CD4-positive, alpha-beta T cell treated with Interleukin-2 at 100 ng/mL for 4 hours (primary cell): ENCODE results near the gene SLC6A4.
"Not testable (repeated sequence)": the region's sequence is repeated elsewhere in the genome, so short reads cannot be mapped to it uniquely, and the experiment has no call there.

Experiments used
- DNase-seq: peaks from one replicate; pipeline ENCODE4 v3.0.0-alpha.2; 2020; ENCODE audit warnings: low spot score

SLC6A4 gene

GRCh38 chr17:30172560-30172959 is 62.9 kb downstream of the SLC6A4 start:
- no peak for DNase-seq

- DNase-seq: no peak
Observed at GRCh38 chr17:30170415-30170987, 65.0 kb downstream of the SLC6A4 start.

- DNase-seq: no peak
Observed at GRCh38 chr17:30165960-30166359, 69.5 kb downstream of the SLC6A4 start.

GRCh38 chr17:30165147-30165546 is 70.3 kb downstream of the SLC6A4 start:
- DNase-seq: no peak

GRCh38 chr17:30164531-30164930 is 71.0 kb downstream of the SLC6A4 start:
- DNase-seq: no peak

GRCh38 chr17:30161601-30162000 is 73.9 kb downstream of the SLC6A4 start:
- no peak for DNase-seq

- no peak for DNase-seq
Observed at GRCh38 chr17:30160419-30161172, 74.9 kb downstream of the SLC6A4 start.

- no peak for DNase-seq
Observed at GRCh38 chr17:30158896-30159625, 76.4 kb downstream of the SLC6A4 start.

GRCh38 chr17:30155389-30155788 is 80.1 kb downstream of the SLC6A4 start:
- DNase-seq: no peak

- DNase-seq: no peak
Observed at GRCh38 chr17:30153463-30153862, 82.0 kb downstream of the SLC6A4 start.

GRCh38 chr17:30151471-30151870 is 84.0 kb downstream of the SLC6A4 start:
- DNase-seq: no peak

GRCh38 chr17:30148376-30148775 is 87.1 kb downstream of the SLC6A4 start:
- no peak for DNase-seq

- DNase-seq: not testable (repeated sequence)
Observed at GRCh38 chr17:30147860-30148259, 87.6 kb downstream of the SLC6A4 start.
